Right cardiac atrium (tissue), 5 donors: ENCODE results near the gene TSHZ3. TPM values are rescaled to one million over a fixed set of nuclear protein-coding genes. Genes with fewer than 3 reads are reported as not detected.

Experiments
- ATAC-seq, 2 donors: fragments of 200-7000 bp; cut with Tn5 transposase; one replicate each; pipeline versions ENCODE4 v1.8.0 to v1.9.1; 2020; ENCODE audit warnings: moderate library complexity in 2 of 2, mild to moderate bottlenecking in 1 of 2
- DNase-seq, 3 donors: peaks; one replicate each; pipeline ENCODE4 v3.0.0-alpha.2; 2020
- H3K27ac ChIP-seq: one replicate; pipeline ENCODE4 v1.5.1; 2013; ENCODE audit warnings: mild to moderate bottlenecking, low read length, control low read depth, moderate library complexity
- H3K27me3 ChIP-seq: one replicate; pipeline ENCODE4 v1.6.1; 2013; ENCODE audit not compliant: control insufficient read depth, insufficient read depth
- H3K4me1 ChIP-seq: one replicate; pipeline ENCODE4 v1.6.1; 2013; ENCODE audit warnings: low read length; ENCODE audit not compliant: control insufficient read depth, insufficient read depth
- H3K4me3 ChIP-seq: one replicate; pipeline ENCODE4 v1.5.1; 2013; ENCODE audit warnings: low read length, control low read depth
- H3K9me3 ChIP-seq: one replicate; pipeline ENCODE4 v1.6.1; 2013; ENCODE audit warnings: low read length; ENCODE audit not compliant: control insufficient read depth
- WGBS: extraction: QIAGEN DNeasy Blood & Tissue Kit; methylation state at CpG from one replicate; pipeline ENCODE4 v1.1.7; 2013; 5-methylcytosine and 5-hydroxymethylcytosine counted together
- intact Hi-C, 4 donors: fragments of 100-400 bp; cut with DNase I; formaldehyde crosslinking; loops; one replicate each; pipeline versions ENCODE4 v1.11.0 to v1.14.0; 2022 to 2023
- polyA plus RNA-seq: library from polyadenylated mRNA; stranded (reverse); fragments of 200-250 nt; gene quantifications from one replicate; pipeline ENCODE4 v1.2.3, GENCODE V29; 2013
- total RNA-seq, 4 donors: library from RNA; stranded (reverse); fragmentation: NEBNext Ultra II Directional; extraction: Animal tissue kit (Norgen Biotek cat#: 25700); gene quantifications; one replicate each; pipeline ENCODE4 v1.2.1, GENCODE V29; 2021
- donor health status: healthy with polysubstance abuse.
- donor health status: DM: no; HTN: yes; CAD: no.
- donor health status: DM: no; HTN: no; CAD: no.
- donor health status: DM: no; HTN: yes; CAD: no; lungs with severe emphysema.
- donor health status: DM: yes; HTN: yes; CAD: no.

TSHZ3 gene
- total and polyA plus RNA-seq, 5 donors: 1.5 to 7.0 (median 3.9) TPM

GRCh38 chr19:31334849-31335624 lies 14.2 kb downstream of the TSHZ3 start:
- Histone ChIP-seq H3K27ac (no peak overlapping the region), H3K4me3 (no peak overlapping the region), H3K27me3 (no peaks in the 10 kb centered on the region), H3K9me3 (no peaks in the 10 kb centered on the region), H3K4me1 (no peaks in the 10 kb centered on the region)
- DNase-seq: no peak
- ATAC-seq: no peak
- 91% methylated on average over 12 of the region's 12 CpGs for WGBS
- intact Hi-C loops: no loop called here

- WGBS: 95% methylated on average over 7 of the region's 7 CpGs
- no peak for DNase-seq
- ATAC-seq: no peak
- Histone ChIP-seq H3K4me1 (no peaks in the 10 kb centered on the region), H3K27ac (no peak overlapping the region), H3K4me3 (no peak overlapping the region), H3K27me3 (no peaks in the 10 kb centered on the region), H3K9me3 (no peaks in the 10 kb centered on the region)
- intact Hi-C loops: no loop called here
These were observed 15.0 kb downstream of the TSHZ3 start for GRCh38 chr19:31334101-31334848.

- WGBS: 85% methylated on average over 8 of the region's 8 CpGs
- H3K9me3 ChIP-seq: no peaks in the 10 kb centered on the region
- intact Hi-C loops: no loop called here
- H3K27me3 ChIP-seq: no peaks in the 10 kb centered on the region
- ATAC-seq (no peak), DNase-seq (no peak)
- H3K4me1 ChIP-seq: no peaks in the 10 kb centered on the region
- no peak overlapping the region for H3K4me3 ChIP-seq
- H3K27ac ChIP-seq: no peak overlapping the region
These were observed 17.1 kb downstream of the TSHZ3 start for GRCh38 chr19:31332096-31332495.

GRCh38 chr19:31331536-31331935 lies 17.7 kb downstream of the TSHZ3 start:
- ATAC-seq (no peak), DNase-seq (no peak)
- 87% methylated on average over 11 of the region's 11 CpGs for WGBS
- H3K9me3 ChIP-seq: no peaks in the 10 kb centered on the region
- H3K27ac ChIP-seq: no peak overlapping the region
- no peaks in the 10 kb centered on the region for H3K27me3 ChIP-seq
- no peak overlapping the region for H3K4me3 ChIP-seq
- intact Hi-C loops: no loop called here
- no peaks in the 10 kb centered on the region for H3K4me1 ChIP-seq

- no peak overlapping the region for H3K27ac ChIP-seq
These were observed 18.5 kb downstream of the TSHZ3 start for GRCh38 chr19:31330761-31331160.

DNA sequence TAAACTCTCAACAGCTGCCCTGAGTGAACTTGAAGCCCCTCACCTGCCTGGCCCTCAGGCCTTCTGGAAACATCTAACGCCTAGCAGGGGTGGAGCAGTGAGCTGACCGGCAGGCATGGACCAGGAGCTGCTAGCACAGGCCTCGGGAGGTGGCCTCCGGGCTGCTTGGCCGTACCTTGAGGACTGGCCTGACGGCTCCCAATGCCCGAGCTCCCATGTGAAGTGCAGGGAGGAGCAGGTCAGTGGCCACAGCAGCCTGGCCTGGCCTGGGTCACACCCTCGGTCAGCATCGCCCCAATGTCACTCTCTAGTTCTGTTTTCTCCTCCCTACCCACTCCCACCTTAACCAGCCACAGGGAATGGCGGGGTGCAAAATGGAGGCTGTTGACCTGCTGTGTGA lies 19.0 kb downstream of the TSHZ3 start:
- intact Hi-C loops: no loop called here
- no peaks in the 10 kb centered on the region for H3K27me3 ChIP-seq
- 85% methylated on average over 10 of the region's 10 CpGs for WGBS
- H3K4me3 ChIP-seq: no peak overlapping the region
- DNase-seq (no peak), ATAC-seq (no peak)
- H3K27ac ChIP-seq: no peak overlapping the region
- no peaks in the 10 kb centered on the region for H3K4me1 ChIP-seq
- H3K9me3 ChIP-seq: no peaks in the 10 kb centered on the region

More at GRCh38 chr19:31330761-31331160, 18.5 kb downstream of the TSHZ3 start:
- Histone ChIP-seq H3K9me3 (no peaks in the 10 kb centered on the region), H3K4me3 (no peak overlapping the region), H3K4me1 (no peaks in the 10 kb centered on the region), H3K27me3 (no peaks in the 10 kb centered on the region)
- 78% methylated on average over 12 of the region's 12 CpGs for WGBS
- DNase-seq (no peak), ATAC-seq (peak in 1 of 2 donors; percentile 16)
- intact Hi-C loops: no loop called here

DNA sequence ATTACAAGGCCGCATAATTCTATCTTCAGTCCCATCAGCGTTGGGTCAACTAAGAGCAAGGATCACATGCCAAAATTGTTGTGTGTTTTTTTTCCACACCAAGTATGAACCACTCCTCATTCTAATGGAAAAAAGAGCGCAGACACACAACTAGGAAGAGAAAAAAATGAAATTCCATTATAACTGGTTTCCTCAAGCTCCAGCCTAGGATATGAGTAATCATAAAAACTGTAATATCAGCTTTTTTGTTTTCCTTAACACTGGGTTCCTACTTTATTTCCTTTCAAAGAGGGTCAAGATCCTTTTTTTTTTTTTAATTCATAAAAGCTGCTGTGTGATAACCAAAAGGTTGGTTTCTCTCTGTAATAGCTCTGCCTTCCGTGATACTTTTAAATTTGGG lies 19.4 kb downstream of the TSHZ3 start:
- H3K4me1 ChIP-seq: no peaks in the 10 kb centered on the region

GRCh38 chr19:31328238-31328637 lies 21.0 kb downstream of the TSHZ3 start:
- no peak overlapping the region for H3K27ac ChIP-seq
- H3K4me3 ChIP-seq: no peak overlapping the region
- no peak for DNase-seq
- H3K4me1 ChIP-seq: no peaks in the 10 kb centered on the region
- intact Hi-C loops: no loop called here
- no peaks in the 10 kb centered on the region for H3K27me3 ChIP-seq
- 95% methylated on average over 4 of the region's 4 CpGs for WGBS
- no peaks in the 10 kb centered on the region for H3K9me3 ChIP-seq
- ATAC-seq: no peak

More for the DNA sequence above, 19.4 kb downstream of the TSHZ3 start:
- WGBS: 68% methylated on average over 4 of the region's 4 CpGs
- ATAC-seq (peak in 1 of 2 donors; percentile 40), DNase-seq (no peak)
- intact Hi-C loops: no loop called here
- Histone ChIP-seq H3K27ac (no peak overlapping the region), H3K27me3 (no peaks in the 10 kb centered on the region), H3K9me3 (no peaks in the 10 kb centered on the region), H3K4me3 (no peak overlapping the region)

GRCh38 chr19:31326329-31327028 lies 22.8 kb downstream of the TSHZ3 start:
- ATAC-seq (no peak), DNase-seq (no peak)
- intact Hi-C loops: no loop called here
- Histone ChIP-seq H3K27ac (no peak overlapping the region), H3K4me1 (no peaks in the 10 kb centered on the region), H3K4me3 (no peak overlapping the region), H3K27me3 (no peaks in the 10 kb centered on the region), H3K9me3 (no peaks in the 10 kb centered on the region)
- WGBS: 80% methylated on average over 14 of the region's 14 CpGs

DNA sequence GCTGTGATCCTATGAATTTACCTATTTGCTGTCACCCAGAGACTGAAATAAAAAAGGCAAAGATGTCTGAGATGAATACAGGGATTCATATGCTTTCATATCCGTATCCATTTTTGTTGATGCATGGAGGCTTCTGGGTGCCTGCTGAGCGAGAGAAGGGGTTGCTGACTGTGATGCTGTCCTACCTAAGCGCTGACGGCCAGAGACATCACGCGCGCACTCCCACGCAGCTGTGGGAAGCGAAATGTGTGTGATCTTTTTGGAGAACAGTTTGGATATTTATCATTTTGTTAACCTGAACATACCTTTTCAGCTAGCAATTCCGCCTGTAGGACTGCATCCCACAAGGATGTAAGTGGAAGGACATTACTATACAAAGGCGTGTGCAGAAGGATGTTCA lies 23.9 kb downstream of the TSHZ3 start:
- no peak for ATAC-seq
- no peaks in the 10 kb centered on the region for H3K4me1 ChIP-seq
- WGBS: 94% methylated on average over 11 of the region's 11 CpGs
- no peak overlapping the region for H3K4me3 ChIP-seq
- intact Hi-C loops: no loop called here
- no peak for DNase-seq
- no peaks in the 10 kb centered on the region for H3K9me3 ChIP-seq
- no peaks in the 10 kb centered on the region for H3K27me3 ChIP-seq
- no peak overlapping the region for H3K27ac ChIP-seq

DNA sequence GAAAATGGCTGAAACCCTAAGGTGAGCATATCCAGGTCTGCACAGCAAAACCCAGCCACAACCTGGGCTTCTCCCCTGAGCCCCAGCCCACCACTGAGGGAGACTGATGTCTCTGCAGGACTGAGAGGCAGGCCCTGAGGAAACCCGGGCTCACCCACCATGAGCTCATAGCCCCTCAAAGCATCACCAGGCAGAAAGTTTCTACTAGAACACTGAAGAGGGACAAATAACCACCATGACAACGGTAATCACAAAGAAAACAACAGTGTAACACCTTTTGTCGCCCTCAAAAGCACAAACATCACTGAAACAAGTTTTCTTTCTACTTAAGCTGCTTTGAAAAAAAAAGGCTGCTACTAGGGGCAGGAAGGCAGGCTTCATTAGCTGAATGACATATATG lies 29.8 kb downstream of the TSHZ3 start:
- ATAC-seq: no peak
- DNase-seq: no peak
- 65% methylated on average over 3 of the region's 3 CpGs for WGBS
- Histone ChIP-seq H3K27me3 (no peaks in the 10 kb centered on the region), H3K27ac (no peak overlapping the region), H3K4me3 (no peak overlapping the region), H3K9me3 (no peaks in the 10 kb centered on the region), H3K4me1 (peaks cover 9% of the 10 kb centered on the region)
- intact Hi-C loops: no loop called here
